ENCODE results near the gene GPC5.

GRCh38 chr13:92821324-92821723, 1422.9 kb downstream of the GPC5 start:
- TF ChIP-seq CTCF (IDR thresholded peaks at IDR 0.05) (no peak), POLR2A (IDR thresholded peaks at IDR 0.05) (no peak)

All from uterus (tissue), 2 donors.